Adipocyte (in vitro differentiated cells): ENCODE results near the gene ZFHX3.

Experiments used
- DNase-seq: peaks from one replicate; pipeline ENCODE4 v3.0.0-alpha.2; 2015; ENCODE audit warnings: low read depth
- H3K27me3 ChIP-seq: replicated peaks from 2 replicates; pipeline ENCODE4 v1.7.0; 2013; ENCODE audit warnings: mild to moderate bottlenecking, low read length, moderate library complexity; ENCODE audit not compliant: control insufficient read depth, insufficient read depth
- H3K36me3 ChIP-seq: 2 replicates; pipeline ENCODE4 v1.7.0; 2013; ENCODE audit warnings: low read length, mild to moderate bottlenecking, moderate library complexity; ENCODE audit not compliant: control insufficient read depth, insufficient read depth, severe bottlenecking
- H3K4me1 ChIP-seq: 2 replicates; pipeline ENCODE4 v1.7.0; 2013; ENCODE audit warnings: mild to moderate bottlenecking, low read length, moderate library complexity; ENCODE audit not compliant: control insufficient read depth, insufficient read depth
- H3K4me3 ChIP-seq: 2 replicates; pipeline ENCODE4 v1.7.0; 2013; ENCODE audit warnings: mild to moderate bottlenecking, low read length, moderate library complexity
- H3K9ac ChIP-seq: 2 replicates; pipeline ENCODE4 v1.7.0; 2013; ENCODE audit warnings: mild to moderate bottlenecking, low read length, moderate library complexity
- H3K9me3 ChIP-seq: 2 replicates; pipeline ENCODE4 v1.7.0; 2013; ENCODE audit warnings: mild to moderate bottlenecking, low read length, moderate library complexity; ENCODE audit not compliant: control insufficient read depth

Gene ZFHX3

DNA sequence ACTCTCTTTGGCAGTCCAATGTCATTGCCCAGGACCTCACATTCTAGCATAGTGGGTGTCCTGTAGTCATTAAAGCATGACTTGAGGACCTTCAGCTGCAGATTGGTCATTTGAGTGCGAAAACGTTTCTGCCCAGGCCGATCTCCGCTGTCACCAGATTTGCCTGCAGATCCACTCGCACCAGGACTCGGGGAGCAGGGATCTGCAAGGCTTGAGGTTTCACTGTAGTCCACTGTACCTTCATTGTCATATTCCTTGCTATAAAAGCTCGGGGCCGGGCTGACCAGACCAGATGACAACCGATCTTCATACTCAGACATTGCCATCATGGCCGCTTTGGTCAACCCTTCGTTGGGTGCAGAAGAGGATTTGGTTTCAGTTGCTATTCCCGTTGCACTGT lies 254.2 kb downstream of the ZFHX3 start:
- H3K4me1 ChIP-seq: no peaks in the 10 kb centered on the region
- no peaks in the 10 kb centered on the region for H3K27me3 ChIP-seq
- H3K4me3 ChIP-seq: no peak overlapping the region
- peaks cover 69% of the 10 kb centered on the region for H3K36me3 ChIP-seq
- H3K9ac ChIP-seq: no peak overlapping the region
- no peaks in the 10 kb centered on the region for H3K9me3 ChIP-seq
- DNase-seq: no peak

DNA sequence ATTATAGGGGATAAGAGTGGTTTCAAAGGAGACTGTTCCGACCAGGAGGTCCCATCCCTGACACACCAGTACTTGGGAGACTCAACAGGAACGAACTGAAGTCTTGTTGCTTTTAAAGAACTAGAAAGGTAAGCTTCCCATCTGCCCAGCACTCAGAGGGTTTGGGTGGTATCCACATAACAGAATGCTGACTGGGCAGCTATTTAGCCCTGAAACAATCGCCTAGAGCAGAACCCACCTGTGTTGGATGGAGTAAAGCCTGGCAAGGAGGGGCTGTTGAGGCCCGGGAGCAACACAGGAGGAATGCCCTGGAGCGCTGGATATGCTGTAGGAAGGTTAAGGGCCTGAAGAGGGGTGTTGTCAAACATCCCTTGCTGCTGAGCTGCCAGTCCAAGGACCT lies 254.9 kb downstream of the ZFHX3 start:
- Histone ChIP-seq H3K36me3 (peaks cover 62% of the 10 kb centered on the region), H3K27me3 (no peaks in the 10 kb centered on the region), H3K4me3 (no peak overlapping the region), H3K9ac (no peak overlapping the region), H3K9me3 (no peaks in the 10 kb centered on the region), H3K4me1 (peaks cover 3% of the 10 kb centered on the region)
- no peak for DNase-seq

DNA sequence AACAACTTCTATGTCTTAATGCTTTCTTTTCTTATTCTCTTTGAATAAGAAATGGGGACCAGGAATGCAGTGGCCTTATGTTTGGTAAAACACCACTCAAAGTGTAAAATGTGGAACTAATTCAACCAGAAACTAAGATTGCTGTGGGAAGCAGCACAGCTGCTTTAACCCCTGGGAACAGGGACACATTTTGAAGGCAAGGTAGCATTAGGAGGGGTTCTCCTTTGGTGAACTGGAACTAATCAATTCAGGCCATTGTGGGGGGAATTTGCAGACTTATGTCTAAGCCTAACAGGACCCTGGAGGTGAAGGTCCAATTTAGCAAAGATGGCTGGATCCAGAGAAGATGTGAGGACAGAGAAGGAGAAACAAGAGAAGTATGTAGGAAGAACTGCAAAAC lies 256.1 kb downstream of the ZFHX3 start:
- no peak for DNase-seq
- Histone ChIP-seq H3K9ac (no peak overlapping the region), H3K36me3 (peaks cover 50% of the 10 kb centered on the region), H3K9me3 (no peaks in the 10 kb centered on the region), H3K4me1 (peaks cover 10% of the 10 kb centered on the region), H3K4me3 (no peak overlapping the region), H3K27me3 (no peaks in the 10 kb centered on the region)

DNA sequence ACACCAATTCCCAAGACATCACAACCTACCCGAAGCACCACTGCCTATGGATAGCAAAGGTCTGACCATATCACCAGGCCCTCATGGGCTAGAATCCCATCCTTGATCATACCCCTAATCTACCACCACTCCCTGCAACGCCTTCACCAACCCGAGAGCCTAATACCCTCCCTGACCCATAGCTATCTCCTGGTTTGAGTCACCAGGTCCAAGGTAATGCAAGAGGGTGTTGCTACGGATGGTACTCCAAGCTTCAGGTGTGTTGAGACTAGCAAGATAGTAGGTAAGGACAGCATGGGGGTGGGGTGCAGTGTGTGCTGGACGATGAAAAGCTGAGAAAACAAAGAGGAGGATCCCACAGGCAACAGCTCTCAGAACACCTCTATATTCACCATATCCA lies 258.0 kb downstream of the ZFHX3 start:
- H3K4me3 ChIP-seq: no peak overlapping the region
- no peak overlapping the region for H3K9ac ChIP-seq
- peaks cover 39% of the 10 kb centered on the region for H3K36me3 ChIP-seq
- no peaks in the 10 kb centered on the region for H3K9me3 ChIP-seq
- no peaks in the 10 kb centered on the region for H3K27me3 ChIP-seq
- H3K4me1 ChIP-seq: peaks cover 26% of the 10 kb centered on the region
- no peak for DNase-seq

DNA sequence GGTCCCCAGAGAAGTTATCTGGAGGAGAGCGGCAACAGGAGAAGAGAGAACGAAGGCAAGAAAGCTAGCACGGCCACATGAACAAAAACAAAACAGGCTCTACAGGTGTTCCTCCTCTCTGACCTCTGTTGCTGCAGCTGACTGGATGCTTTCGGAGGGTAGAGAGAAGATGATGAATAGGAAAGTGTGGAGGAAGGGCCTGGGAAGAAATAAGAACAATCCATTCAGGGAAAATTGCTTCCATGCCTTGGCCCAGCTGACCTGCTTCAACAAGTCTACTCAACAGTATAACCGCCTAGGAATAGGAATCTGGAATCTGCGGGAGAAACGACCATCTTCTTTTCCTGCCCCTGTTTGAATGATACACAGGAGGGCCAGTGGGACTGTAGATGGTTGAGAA lies 258.5 kb downstream of the ZFHX3 start:
- H3K27me3 ChIP-seq: no peaks in the 10 kb centered on the region
- peaks cover 26% of the 10 kb centered on the region for H3K4me1 ChIP-seq
- H3K9me3 ChIP-seq: no peaks in the 10 kb centered on the region
- DNase-seq: no peak
- no peak overlapping the region for H3K4me3 ChIP-seq
- peaks cover 35% of the 10 kb centered on the region for H3K36me3 ChIP-seq
- H3K9ac ChIP-seq: no peak overlapping the region

DNA sequence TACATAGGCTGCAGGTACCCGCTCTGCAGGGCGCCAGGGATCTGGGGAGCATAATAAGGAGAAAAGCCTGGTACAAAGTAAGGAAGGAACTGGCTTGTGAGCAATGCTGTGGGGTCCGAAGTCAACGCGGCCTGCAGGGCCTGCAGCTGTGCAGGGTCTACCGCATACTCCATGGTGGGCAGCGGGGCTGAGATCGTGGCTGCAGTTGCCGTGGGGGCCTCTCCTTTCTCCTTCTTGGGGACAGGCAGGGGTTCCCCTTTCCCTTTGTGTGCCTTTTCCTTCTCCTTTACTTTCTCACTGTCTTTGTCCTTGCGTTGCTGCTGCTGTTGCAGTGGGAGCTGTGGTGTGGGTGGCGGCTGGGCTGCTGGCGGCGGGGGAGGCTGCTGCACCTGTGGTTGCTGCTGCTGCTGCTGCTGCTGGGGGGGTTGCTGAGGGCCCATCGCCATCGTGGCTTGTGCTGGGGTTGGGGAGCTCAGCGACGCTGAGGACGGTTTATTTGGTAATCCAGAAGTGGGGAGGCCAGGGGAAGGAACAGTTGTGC lies 259.6 kb downstream of the ZFHX3 start:
- Histone ChIP-seq H3K9me3 (no peaks in the 10 kb centered on the region), H3K27me3 (no peaks in the 10 kb centered on the region), H3K9ac (peak overlapping the region; percentile 85), H3K4me1 (peaks cover 26% of the 10 kb centered on the region), H3K4me3 (peak overlapping the region; percentile 84), H3K36me3 (peaks cover 24% of the 10 kb centered on the region)
- DNase-seq: no peak

DNA sequence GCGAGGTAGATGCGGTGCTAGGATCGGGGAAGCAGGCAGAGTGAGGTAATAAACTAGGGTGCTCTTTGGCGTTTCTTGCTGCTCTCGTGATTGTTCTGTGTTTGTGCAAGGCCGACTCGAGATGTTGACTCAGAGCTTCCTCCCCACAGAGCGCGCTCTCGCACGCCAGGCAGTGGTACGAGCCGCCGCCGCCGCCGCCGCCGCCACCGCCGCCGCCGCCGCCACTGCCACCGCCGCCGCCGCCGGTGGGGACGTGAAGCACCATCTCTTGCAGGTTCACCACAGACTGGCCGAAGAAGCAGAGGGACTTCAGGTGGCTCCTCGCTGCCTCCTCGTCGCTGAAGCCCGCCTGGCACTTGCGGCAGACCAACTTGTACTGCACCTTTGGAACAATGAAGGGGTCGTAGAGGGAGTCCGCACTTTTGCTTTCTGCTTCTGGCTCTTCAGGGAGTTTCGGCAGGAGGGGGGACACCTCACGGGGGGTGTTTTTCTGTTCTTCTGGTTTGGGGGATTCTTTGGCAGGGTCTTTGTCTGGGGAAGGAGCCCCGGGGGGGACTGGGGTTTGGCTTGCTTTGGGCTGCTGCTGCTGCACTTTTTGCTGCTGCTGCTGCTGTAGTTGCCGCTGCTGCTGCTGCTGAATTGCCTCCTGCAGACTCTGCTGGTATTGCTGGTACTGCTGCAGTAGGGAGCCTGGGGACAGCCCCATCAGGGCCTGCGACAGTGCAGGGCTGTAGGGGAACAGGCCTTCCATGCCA lies 260.2 kb downstream of the ZFHX3 start:
- peak overlapping the region; percentile 84 for H3K4me3 ChIP-seq
- peaks cover 19% of the 10 kb centered on the region for H3K36me3 ChIP-seq
- peak overlapping the region; percentile 86 for H3K9ac ChIP-seq
- no peaks in the 10 kb centered on the region for H3K27me3 ChIP-seq
- DNase-seq: peak; percentile 94
- peaks cover 26% of the 10 kb centered on the region for H3K4me1 ChIP-seq
- no peaks in the 10 kb centered on the region for H3K9me3 ChIP-seq

DNA sequence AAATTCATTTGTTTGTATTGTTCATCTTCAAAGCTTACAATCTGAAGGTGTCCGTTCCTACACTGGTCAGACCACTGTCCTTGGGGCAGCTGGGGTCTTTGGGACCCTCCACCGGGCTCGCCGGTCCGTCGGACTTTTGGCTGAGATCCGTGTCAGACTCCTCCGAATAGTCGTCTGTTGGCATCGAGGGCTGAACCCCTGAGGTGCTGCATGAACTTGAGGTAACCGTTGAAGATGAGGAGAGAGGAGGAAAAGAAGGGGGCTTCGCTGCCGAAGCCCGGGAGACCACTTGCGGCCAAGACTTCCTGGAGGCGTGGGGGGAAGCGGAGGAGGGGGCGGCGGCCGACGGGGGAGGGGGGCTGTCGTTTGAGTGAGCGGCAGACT lies 260.8 kb downstream of the ZFHX3 start:
- H3K4me3 ChIP-seq: peak overlapping the region; percentile 80
- DNase-seq: no peak
- H3K27me3 ChIP-seq: no peaks in the 10 kb centered on the region
- H3K9ac ChIP-seq: peak overlapping the region; percentile 86
- peaks cover 26% of the 10 kb centered on the region for H3K4me1 ChIP-seq
- H3K9me3 ChIP-seq: no peaks in the 10 kb centered on the region
- peaks cover 19% of the 10 kb centered on the region for H3K36me3 ChIP-seq

DNA sequence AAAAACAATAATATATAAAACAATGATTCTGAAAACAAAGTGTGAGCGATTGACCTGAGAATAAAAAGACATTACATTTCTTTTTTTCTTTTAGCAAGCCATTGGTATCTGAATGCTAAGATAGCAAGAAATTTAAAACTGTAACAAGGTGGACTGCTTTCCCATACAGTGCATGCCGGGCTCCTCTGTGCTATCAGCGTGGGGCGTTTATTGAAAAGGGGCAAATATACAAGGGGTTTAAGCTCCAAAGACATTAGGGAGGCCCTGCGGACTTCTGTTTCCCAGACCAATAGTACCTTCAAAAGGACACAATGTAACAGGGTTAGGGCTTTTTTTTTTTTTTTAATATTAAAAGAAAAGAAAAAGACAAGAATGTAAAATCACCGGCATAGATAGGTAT lies 261.3 kb downstream of the ZFHX3 start:
- DNase-seq: no peak
- Histone ChIP-seq H3K9ac (peak overlapping the region; percentile 86), H3K4me1 (peaks cover 26% of the 10 kb centered on the region), H3K4me3 (peak overlapping the region; percentile 80), H3K36me3 (peaks cover 19% of the 10 kb centered on the region), H3K27me3 (no peaks in the 10 kb centered on the region), H3K9me3 (no peaks in the 10 kb centered on the region)

DNA sequence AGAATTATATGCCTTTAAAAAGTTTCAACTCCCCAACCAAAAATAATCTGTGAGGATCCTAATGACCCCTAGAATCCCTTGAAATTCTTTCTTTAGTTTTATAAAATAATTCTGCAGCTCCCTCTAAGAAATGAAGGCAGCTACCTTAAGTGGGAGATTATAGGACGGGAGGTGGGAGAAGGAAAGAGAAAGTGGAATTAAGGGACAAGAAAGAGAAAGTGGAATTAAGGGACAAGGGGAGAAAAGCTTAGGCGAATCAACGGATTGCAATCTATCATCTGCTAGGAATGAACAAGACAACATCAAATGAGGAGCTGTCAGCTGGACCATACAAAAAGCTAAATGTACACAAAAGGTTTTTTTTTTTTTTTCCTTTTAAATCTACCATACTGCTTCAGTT lies 262.0 kb downstream of the ZFHX3 start:
- Histone ChIP-seq H3K9me3 (no peaks in the 10 kb centered on the region), H3K4me3 (peak overlapping the region; percentile 80), H3K36me3 (peaks cover 15% of the 10 kb centered on the region), H3K27me3 (no peaks in the 10 kb centered on the region), H3K9ac (peak overlapping the region; percentile 86), H3K4me1 (peaks cover 26% of the 10 kb centered on the region)
- DNase-seq: peak; percentile 51

DNA sequence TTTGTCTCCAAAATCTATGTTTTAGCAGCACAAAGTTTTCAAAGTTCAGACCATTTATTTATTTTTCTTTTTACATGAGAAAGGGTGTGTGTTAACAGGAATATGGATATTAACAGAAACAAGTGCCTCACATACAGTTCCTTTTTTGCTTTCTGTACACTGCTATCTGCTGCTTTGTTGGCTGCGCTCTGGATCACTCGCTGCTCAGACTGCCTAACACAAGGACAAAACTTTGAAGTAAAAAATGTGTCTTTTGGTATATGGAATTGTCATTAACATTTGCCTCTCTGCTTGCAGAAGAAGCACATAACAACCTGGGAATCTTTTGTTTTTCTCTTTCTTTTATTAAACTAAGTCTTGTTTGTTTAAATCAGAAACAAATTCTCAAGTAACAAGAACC lies 262.8 kb downstream of the ZFHX3 start:
- peaks cover 9% of the 10 kb centered on the region for H3K36me3 ChIP-seq
- peaks cover 26% of the 10 kb centered on the region for H3K4me1 ChIP-seq
- peak overlapping the region; percentile 80 for H3K4me3 ChIP-seq
- H3K9me3 ChIP-seq: no peaks in the 10 kb centered on the region
- H3K9ac ChIP-seq: peak overlapping the region; percentile 86
- DNase-seq: no peak
- no peaks in the 10 kb centered on the region for H3K27me3 ChIP-seq
